ELF-1 (cell line): Measurements from ENCODE around the gene SLC22A23.
"Not testable (repeated sequence)": the region's sequence is repeated elsewhere in the genome, so short reads cannot be mapped to it uniquely, and the experiment has no call there.

Source experiments
- DNase-seq: peaks from one replicate; pipeline ENCODE4 v3.0.0-alpha.2; 2016; ENCODE audit warnings: low read depth, low spot score

SLC22A23 gene

DNA sequence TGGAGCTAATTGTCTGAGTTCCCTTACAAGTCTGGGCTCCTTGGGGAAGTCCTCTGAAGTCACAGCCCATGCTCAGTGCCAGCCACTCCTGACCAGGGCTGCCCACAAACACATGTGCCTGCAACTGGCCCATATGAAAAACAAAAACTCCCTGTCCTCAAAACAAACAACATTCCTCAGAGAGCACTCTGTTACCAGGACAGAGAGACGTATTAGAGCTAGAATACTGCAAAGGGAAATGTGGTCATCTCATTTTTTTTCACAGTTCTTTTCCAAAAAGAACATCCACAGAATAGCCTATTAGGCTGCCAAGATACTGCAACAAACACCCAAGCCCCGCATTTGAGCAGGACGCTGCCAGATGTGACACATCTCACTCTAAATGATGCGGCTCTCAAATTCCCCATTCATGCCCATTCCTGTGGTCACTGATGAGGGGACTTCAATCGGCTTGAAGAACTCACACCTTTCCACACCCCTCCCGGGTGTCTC is 71.1 kb downstream of the SLC22A23 start:
- no peak for DNase-seq

- not testable (repeated sequence) for DNase-seq
Observed at GRCh38 chr6:3385181-3385580, 71.7 kb downstream of the SLC22A23 start.

- DNase-seq, result no peak
Observed at GRCh38 chr6:3384241-3385143, 72.4 kb downstream of the SLC22A23 start.

- DNase-seq, result no peak
Observed at GRCh38 chr6:3383525-3383924, 73.3 kb downstream of the SLC22A23 start.

DNA sequence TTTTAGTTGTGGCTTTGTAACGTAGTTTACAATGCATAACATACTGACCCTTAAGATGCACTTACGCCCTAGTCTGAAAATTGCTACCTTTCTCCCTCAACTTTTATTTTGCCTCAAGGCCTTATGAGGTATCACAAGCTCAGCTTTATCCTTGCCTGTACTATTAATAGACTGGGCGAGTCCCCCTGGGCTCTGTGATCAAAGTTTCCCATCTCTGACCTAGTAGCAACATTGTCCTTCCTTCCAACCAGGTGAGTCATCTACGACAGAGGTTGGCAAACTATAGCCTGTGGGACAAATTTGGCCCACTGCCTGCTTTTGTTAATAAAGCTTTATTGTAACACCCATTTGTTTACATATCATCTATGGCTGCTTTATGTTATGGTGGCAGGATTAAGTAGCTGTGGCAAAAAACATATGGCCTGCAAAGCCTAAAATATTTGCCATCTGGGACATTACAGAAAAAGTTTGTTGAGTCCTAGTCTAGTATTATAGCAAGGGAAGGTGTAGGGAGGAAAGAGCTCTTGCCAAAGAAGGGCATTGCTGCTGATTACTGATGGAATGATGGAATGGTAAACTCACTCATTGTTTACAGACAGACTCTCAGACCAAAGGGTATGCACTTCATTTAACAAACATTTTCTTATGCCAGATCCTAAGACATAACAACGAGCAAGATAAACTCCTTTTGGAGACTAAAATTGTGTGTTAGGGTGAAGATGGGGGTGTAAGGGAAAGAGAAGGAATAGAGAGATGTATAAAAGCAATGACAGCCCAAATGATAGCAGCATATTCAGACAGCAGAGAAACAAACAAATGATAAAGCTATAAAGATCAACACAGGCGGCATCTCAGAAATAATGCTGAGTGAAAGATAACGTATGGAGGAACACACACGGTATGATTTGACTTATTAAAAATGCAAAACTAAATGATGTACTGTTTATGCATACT is 74.2 kb downstream of the SLC22A23 start:
- DNase-seq, result no peak

DNA sequence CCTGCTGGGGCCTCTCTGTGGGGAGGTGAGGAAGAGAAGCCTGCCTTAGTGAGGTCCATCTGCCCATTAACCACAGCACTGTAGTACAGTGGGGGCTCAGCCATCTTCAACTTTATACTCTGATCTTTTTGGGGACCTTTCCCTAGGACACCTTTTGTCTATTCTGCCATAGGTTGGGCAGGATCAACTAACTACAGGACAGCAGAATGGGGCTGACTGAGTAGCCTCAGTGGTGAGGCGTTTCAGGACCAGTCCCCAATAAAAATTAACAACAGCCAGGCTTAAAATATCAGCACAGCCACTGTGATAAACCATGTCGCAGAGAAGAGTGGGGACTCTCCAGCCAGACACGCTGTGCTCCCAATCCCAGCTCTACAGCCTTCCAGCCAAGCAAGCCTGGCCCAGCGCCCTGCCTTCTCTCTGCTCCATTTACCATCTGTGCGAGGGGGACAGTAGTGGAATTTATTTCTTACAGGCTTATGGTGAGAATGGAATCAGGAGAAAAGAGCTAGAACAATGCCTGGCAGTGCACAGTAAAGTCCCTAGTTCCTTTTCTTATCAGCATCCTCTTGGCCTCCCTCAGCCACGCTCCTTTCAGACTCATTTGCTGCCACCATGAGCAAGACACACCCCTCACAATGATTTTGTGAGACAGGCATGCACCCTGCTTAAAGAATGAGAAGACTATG is 75.5 kb downstream of the SLC22A23 start:
- DNase-seq, result no peak

DNA sequence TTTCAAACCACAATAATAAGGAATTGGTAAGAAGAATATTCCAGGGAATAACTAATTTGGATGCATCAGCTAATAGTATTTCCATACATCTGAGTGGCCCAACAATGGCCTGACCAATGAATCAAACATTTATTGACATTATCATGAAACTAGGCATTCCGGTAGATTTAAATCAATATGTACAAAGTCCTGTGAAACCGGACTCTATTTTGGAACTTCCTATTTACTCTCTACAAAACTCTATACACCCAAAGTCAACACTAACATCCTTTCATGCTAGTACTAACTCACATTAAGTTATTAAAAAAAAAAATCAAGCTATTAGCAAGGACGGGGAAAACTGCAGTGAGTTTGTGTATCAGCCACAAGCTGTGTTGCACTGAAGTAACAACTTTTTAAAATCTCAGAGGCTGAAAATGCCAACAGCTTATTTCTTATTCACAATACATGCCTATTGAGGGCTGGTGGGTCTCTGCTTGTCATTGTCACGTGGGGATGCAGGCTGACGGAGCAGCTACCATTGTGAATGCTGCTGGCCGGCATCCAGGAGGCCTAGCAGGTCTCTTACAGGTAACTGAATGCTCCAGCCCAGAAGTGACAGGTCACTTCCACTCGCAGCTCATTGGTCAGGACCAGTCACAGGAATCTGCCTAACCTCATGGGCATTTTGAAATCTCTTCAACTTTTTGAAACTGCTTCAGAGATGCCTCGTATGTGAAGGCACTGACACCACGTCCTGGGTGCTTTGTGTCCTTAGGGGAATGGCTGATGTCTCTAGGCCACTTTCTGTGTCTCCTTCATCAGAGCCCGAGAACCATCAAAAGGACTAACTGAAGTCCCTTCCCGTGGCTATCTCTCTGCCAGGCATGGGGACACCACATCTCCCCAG is 76.3 kb downstream of the SLC22A23 start:
- no peak for DNase-seq

DNA sequence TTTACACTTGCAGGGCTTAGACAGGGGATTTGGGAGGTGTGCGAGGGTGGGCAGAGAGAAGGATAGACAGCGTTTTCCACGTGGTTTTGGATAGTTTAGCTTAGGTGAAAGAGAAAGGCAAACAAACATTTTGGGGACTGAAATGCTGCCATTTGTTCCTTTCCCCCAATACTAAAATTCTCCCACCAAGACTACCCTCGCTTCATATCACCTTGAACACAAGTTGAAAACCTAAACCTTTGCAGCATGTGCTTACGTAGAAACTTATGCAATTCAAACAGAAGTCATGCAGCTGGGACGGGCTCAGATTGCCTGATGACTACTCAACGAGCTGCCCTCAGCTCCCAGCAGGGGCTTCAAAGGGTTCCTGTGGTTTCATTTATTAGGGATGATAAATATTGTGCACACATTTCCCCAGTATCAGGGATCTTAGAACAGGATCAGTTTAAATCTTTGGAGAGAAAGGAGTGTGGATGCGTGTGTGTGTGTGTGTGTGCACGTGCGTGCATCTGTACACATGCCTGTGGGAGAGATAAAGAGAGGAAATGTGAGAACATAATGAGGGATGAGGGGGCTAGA is 77.3 kb downstream of the SLC22A23 start:
- no peak for DNase-seq

DNA sequence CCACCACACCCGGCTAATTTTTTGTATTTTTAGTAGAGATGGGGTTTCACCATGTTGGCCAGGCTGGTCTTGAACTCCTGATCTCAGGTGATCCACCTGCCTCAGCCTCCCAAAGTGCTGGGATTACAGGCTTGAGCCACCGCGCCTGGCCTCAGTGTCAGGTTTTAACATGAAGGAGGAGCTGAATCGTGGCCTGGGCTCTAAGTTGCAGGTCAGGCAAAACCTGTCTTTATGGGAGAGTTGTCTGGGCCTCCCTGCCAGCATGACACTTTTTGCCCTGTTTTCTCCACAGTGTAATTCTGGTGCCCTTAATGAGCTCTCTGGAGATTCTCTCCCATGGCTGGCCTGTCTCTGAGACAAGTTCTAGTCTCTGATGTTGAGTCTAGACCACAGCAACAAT is 78.0 kb downstream of the SLC22A23 start:
- DNase-seq, result peak; percentile 43

DNA sequence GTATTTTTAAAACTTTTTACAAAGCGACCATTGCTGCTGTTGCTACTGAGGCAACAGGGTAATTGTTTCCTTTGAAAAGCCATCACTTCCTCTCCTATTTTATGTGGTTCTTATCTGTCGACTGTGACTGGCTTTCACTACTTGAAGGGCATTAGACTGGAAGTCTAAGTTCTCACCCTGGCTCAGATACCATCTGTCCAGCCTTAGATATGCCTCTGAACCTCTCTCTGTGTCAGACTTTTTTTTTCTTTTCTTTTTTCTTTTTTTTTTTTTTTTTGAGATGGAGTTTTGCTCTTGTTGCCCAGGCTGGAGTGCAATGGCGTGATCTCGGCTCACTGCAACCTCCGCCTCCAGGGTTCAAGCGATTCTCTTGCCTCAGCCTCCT is 78.5 kb downstream of the SLC22A23 start:
- not testable (repeated sequence) for DNase-seq

GRCh38 chr6:3377536-3378397 is 79.1 kb downstream of the SLC22A23 start:
- no peak for DNase-seq

DNA sequence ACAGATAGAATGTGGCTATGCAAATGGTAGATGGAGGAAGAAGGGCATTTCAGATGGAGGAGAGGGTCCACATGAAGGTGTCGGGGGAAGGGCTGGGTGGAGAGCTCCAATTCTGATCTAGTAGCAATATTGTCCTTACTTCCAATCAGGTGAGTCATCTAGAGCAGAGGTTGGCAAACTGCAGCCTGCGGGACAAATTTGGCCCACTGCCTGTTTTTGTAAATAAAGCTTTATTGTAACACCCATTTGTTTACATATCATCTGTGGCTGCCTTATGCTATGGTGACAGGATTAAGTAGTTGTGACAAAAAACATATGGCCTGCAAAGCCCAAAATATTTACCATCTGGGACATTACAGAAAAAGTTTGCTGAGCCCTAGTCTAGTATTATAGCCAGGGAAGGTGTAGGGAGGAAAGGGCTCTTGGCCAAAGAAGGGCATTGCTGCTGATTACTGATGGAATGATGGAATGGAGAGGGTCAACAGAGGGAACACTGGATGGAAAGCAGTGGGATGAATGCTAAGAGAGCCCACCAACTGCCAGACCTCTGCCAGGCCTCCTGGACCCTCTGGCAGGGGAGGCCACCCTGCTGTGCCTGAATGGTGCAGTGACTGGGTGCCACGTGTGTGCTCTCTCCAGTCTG is 79.8 kb downstream of the SLC22A23 start:
- DNase-seq, result no peak

GRCh38 chr6:3376064-3376463 is 80.8 kb downstream of the SLC22A23 start:
- DNase-seq, result no peak

- DNase-seq, result no peak
Observed at GRCh38 chr6:3373597-3374203, 83.2 kb downstream of the SLC22A23 start.

DNA sequence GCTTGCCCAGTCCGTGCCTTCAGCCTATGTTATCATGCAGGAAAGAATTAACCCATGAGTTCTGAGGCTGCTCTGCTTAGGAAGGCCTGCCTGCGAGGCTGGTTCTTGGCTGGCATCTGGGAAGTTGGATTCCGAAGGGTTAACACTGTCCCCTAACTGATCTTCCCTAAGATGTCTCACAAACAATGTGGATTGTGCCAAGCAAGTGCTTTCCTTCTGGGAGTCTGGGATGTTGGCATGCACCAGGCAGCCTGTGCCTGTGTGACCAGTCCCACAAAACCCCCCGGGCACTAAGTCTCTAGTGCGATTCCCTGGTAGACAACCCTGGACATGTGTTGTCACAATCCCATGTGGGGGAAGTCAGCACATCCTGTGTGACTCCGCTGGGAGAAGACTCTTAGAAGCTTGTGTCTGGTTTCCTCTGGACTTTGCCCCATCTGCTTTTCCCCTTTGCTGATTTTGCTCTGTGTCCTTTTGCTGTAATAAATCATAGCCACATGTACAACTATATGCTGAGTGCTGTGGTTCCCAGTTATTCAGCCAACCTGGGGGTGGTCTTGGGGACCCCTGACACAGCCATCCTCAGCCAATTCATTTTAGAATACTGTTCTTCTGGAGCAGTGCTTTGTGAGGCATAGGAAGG is 83.8 kb downstream of the SLC22A23 start:
- DNase-seq, result no peak

DNA sequence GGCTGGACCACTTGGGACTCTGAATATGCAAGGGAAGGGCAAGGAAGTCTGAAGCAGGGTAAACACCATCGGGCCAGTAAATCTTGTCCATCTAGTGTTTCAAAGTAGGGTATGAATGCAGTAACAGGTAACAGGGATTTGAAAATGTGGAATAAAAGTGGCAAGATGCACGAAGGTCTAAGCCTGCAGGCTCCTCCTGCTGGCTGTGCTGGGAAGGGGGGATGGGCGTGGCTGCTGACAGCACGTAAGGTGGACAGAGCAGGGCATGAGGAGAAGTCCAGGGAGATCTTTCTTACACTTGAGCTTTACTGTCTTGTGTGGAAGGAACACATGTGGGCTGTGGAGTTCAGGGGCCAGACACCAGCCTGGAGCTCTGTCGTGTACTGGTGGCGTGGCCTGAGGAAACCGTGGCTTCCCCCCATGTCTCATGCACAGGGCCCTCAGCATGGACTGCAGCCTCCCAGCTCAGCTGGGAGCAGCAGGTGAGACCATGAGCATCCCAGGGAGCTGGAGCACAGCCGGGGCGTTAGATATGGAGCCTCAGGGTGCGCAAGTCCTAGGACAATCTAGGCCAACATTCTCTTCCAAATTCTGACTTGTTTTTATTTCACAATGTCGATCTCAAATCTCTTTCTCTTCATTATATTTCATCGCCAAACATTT is 84.5 kb downstream of the SLC22A23 start:
- DNase-seq, result peak; percentile 23

DNA sequence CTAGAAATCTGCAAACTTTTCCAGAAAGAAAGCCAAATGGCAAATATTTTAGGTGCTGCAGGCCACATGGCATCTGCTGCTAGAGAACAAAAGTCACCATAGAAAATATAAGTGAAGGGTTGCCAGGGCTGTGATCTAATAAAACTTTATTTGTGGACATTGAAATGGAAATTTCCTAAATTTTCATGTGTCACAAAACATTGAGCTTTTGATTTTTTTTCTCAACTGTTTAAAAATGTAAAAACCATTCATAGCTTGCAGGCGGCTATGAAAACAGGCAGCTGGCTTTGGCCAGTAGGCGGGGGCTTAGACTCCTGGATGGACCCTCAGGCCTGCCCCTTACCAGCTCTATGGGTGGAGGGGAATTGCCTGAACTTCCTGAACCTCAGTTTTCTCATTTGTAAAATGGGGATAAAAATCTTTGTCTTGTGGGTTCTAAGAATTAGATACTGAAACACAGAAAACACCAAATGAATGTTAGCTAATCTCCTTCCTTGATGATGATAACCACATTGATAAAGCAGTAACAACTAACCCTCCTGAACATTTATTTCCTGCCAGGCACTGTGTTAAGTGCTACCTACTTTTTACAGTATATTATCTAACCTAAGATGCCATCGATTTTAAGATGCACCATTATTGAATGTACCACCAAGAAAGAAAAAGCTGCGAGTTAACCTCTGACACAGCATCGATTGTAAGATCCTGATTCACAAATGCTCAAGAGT is 85.5 kb downstream of the SLC22A23 start:
- DNase-seq, result no peak
